ENCODE results near the gene HIVEP3.

DNA sequence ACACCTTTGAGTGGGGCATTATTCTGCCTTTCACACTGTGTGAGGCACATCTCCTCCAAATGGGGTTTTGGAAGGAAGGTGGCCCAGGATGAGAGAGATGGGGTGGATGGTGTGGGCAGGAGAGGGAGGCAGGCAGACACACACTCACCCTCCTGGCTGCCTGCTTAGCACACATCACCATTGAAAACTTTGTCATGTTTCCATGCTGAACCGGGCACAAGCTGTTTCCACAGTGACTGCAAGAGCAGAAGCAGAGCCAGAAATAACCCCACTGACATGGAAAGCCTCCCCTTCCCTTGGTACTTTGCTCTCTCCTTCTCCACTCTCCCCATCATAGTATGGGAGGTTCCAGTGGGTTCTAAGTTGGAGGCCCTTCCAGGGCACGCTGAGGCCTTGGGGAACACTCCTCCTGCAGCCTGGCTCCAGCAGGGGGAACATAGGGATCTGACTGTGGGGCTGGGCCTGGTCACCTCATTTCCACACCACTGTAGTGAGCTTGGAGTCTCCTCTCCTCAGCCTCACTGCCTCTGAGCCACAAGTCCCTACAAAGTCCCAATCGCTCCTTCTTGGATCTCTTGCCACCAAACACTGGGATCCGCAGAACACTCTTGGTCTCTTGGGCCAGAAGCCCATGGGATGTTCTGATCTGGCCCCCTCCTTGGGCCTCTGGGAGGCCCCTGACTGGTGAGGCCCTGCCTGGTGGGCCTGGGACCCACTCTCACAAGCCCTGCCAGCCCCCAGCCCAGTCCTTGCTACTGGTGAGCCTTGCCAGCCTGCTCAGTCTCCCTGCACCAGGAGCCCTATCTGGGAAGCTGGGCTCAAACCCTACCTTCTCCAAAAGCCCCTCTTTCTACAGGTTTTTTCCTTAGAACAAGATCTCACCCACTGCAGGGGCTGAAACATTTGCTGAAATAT is 271.2 kb downstream of the HIVEP3 start:
- TF ChIP-seq, protein P1, sequence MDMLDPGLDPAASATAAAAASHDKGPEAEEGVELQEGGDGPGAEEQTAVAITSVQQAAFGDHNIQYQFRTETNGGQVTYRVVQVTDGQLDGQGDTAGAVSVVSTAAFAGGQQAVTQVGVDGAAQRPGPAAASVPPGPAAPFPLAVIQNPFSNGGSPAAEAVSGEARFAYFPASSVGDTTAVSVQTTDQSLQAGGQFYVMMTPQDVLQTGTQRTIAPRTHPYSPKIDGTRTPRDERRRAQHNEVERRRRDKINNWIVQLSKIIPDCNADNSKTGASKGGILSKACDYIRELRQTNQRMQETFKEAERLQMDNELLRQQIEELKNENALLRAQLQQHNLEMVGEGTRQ (IDR thresholded peaks at IDR 0.05; ENCODE audit: borderline replicate concordance, low read depth, low read length) = no peak
- no peak for TF ChIP-seq POLR2AphosphoS5 (IDR thresholded peaks at IDR 0.05; ENCODE audit: low read depth, low read length)
- no peak for TF ChIP-seq EP300 (IDR thresholded peaks at IDR 0.05; ENCODE audit: borderline replicate concordance in 1 of 2, low read depth in 1 of 2, low read length in 1 of 2)
- TF ChIP-seq CTCF (IDR thresholded peaks at IDR 0.05) = no peak
- TF ChIP-seq MXI1 (IDR thresholded peaks at IDR 0.05; ENCODE audit: low read depth, low read length) = no peak
